Adipocyte (in vitro differentiated cells): ENCODE data around the gene ANKDD1A.

ENCODE experiments used
- DNase-seq: peaks from one replicate; pipeline ENCODE4 v3.0.0-alpha.2; 2015; ENCODE audit warnings: low read depth
- H3K27me3 ChIP-seq: replicated peaks from 2 replicates; pipeline ENCODE4 v1.7.0; 2013; ENCODE audit warnings: mild to moderate bottlenecking, low read length, moderate library complexity; ENCODE audit not compliant: control insufficient read depth, insufficient read depth
- H3K36me3 ChIP-seq: 2 replicates; pipeline ENCODE4 v1.7.0; 2013; ENCODE audit warnings: low read length, mild to moderate bottlenecking, moderate library complexity; ENCODE audit not compliant: control insufficient read depth, insufficient read depth, severe bottlenecking
- H3K4me1 ChIP-seq: 2 replicates; pipeline ENCODE4 v1.7.0; 2013; ENCODE audit warnings: mild to moderate bottlenecking, low read length, moderate library complexity; ENCODE audit not compliant: control insufficient read depth, insufficient read depth
- H3K4me3 ChIP-seq: 2 replicates; pipeline ENCODE4 v1.7.0; 2013; ENCODE audit warnings: mild to moderate bottlenecking, low read length, moderate library complexity
- H3K9ac ChIP-seq: 2 replicates; pipeline ENCODE4 v1.7.0; 2013; ENCODE audit warnings: mild to moderate bottlenecking, low read length, moderate library complexity
- H3K9me3 ChIP-seq: 2 replicates; pipeline ENCODE4 v1.7.0; 2013; ENCODE audit warnings: mild to moderate bottlenecking, low read length, moderate library complexity; ENCODE audit not compliant: control insufficient read depth

ANKDD1A gene

DNA sequence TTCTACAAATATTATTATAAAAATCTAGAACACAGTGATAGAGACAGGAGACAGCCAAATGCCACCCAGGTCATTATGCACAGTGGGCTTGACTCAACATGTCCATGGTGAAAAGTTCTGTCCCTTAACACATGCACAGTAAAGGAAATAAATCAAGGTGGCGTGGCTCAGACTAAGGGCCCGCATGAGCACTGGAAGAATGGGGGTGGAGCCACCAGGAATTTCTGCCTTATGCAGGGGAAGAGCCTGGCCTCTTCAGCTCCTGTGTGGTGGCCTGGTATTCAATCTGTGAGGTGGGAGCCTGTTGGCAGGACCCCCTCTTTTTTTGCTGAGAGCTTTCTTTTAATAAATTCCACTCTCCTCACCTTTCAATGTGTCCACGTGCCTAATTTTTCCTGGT lies 95.2 kb downstream of the ANKDD1A start:
- Histone ChIP-seq H3K36me3 (peaks cover 35% of the 10 kb centered on the region), H3K4me1 (peaks cover 6% of the 10 kb centered on the region), H3K9me3 (no peaks in the 10 kb centered on the region), H3K9ac (no peak overlapping the region), H3K27me3 (no peaks in the 10 kb centered on the region), H3K4me3 (no peak overlapping the region)
- DNase-seq = no peak
